A549 (cell line): ENCODE data around the gene RALGAPA1.

Source experiments
- CBX8 ChIP-seq: fragments of 200-600 bp; sonication (generic); IDR thresholded peaks from 2 replicates; pipeline ENCODE4 v1.6.1; 2016
- HDAC2 ChIP-seq: fragments of 200-600 bp; sonication (generic); IDR thresholded peaks from 2 replicates; pipeline ENCODE4 v1.6.1; 2016
- KDM5A ChIP-seq: fragments of 200-600 bp; sonication (generic); IDR thresholded peaks from 2 replicates; pipeline ENCODE4 v1.6.1; 2016; ENCODE audit warnings: antibody characterized with exemption, mild to moderate bottlenecking
- POLR2A ChIP-seq: IDR thresholded peaks from 2 replicates; pipeline ENCODE4 v1.6.1; 2012; ENCODE audit warnings: mild to moderate bottlenecking, low read length
- RCOR1 ChIP-seq: fragments of 150-350 bp; IDR thresholded peaks from 2 replicates; pipeline ENCODE4 v1.6.1; 2014; ENCODE audit warnings: antibody characterized with exemption, low read length, low read depth
- RNF2 ChIP-seq: fragments of 200-600 bp; sonication (generic); IDR thresholded peaks from 2 replicates; pipeline ENCODE4 v1.6.1; 2016; ENCODE audit warnings: low read depth, mild to moderate bottlenecking, antibody characterized with exemption, moderate library complexity, borderline replicate concordance
- SREBF2 ChIP-seq: fragments of 450-650 bp; IDR thresholded peaks from 2 replicates; pipeline ENCODE4 v1.6.1; 2014; ENCODE audit warnings: mild to moderate bottlenecking, moderate library complexity
- TF ChIP-seq, protein P1 (sequence below): fragments of >200 bp; sonication (Bioruptor Twin); formaldehyde crosslinking; IDR thresholded peaks from 3 replicates; pipeline ENCODE4 v1.5.1; 2016
- TF ChIP-seq, protein P2 (sequence below): IDR thresholded peaks from 2 replicates; pipeline ENCODE4 v1.6.1; 2012
- TF ChIP-seq, protein P3 (sequence below): IDR thresholded peaks from 2 replicates; pipeline ENCODE4 v1.6.1; 2012

DNA sequence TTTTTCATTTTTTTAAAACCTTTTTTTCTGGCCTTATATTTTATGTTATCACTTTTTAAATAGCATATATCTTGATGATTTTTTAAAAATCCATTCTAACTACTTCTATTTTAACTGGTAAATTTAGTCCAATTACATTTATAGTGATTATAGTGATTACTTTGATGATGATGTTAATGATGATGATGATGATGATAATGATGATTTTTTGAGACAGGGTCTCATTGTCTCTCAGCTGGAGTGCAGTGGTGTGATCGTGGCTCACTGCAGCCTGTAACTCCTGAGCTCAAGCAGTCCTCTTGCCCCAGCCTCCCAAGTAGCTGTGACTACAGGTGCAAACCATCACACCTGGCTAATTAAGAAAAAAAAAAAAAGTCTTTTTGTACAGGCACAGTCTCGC, 44.1 kb upstream of the RALGAPA1 start:
- TF ChIP-seq, protein P1, sequence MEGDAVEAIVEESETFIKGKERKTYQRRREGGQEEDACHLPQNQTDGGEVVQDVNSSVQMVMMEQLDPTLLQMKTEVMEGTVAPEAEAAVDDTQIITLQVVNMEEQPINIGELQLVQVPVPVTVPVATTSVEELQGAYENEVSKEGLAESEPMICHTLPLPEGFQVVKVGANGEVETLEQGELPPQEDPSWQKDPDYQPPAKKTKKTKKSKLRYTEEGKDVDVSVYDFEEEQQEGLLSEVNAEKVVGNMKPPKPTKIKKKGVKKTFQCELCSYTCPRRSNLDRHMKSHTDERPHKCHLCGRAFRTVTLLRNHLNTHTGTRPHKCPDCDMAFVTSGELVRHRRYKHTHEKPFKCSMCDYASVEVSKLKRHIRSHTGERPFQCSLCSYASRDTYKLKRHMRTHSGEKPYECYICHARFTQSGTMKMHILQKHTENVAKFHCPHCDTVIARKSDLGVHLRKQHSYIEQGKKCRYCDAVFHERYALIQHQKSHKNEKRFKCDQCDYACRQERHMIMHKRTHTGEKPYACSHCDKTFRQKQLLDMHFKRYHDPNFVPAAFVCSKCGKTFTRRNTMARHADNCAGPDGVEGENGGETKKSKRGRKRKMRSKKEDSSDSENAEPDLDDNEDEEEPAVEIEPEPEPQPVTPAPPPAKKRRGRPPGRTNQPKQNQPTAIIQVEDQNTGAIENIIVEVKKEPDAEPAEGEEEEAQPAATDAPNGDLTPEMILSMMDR: no peak
- TF ChIP-seq, protein P2, sequence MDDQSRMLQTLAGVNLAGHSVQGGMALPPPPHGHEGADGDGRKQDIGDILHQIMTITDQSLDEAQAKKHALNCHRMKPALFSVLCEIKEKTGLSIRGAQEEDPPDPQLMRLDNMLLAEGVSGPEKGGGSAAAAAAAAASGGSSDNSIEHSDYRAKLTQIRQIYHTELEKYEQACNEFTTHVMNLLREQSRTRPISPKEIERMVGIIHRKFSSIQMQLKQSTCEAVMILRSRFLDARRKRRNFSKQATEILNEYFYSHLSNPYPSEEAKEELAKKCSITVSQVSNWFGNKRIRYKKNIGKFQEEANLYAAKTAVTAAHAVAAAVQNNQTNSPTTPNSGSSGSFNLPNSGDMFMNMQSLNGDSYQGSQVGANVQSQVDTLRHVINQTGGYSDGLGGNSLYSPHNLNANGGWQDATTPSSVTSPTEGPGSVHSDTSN: no peak
- TF ChIP-seq HDAC2 (no peak), POLR2A (no peak), RCOR1 (no peak), CBX8 (no peak), KDM5A (no peak), SREBF2 (no peak), RNF2 (no peak)
- TF ChIP-seq, protein P3, sequence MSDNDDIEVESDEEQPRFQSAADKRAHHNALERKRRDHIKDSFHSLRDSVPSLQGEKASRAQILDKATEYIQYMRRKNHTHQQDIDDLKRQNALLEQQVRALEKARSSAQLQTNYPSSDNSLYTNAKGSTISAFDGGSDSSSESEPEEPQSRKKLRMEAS: no peak
